CD1c-positive myeloid dendritic cell (primary cell): ENCODE data around the gene CCDC167.
A peak's percentile ranks its signal among the peaks of the same experiment; 100 is the strongest.

Source experiments
- DNase-seq: peaks from one replicate; pipeline ENCODE4 v3.0.0-alpha.2; 2016; ENCODE audit errors: extremely low spot score

Gene CCDC167

DNA sequence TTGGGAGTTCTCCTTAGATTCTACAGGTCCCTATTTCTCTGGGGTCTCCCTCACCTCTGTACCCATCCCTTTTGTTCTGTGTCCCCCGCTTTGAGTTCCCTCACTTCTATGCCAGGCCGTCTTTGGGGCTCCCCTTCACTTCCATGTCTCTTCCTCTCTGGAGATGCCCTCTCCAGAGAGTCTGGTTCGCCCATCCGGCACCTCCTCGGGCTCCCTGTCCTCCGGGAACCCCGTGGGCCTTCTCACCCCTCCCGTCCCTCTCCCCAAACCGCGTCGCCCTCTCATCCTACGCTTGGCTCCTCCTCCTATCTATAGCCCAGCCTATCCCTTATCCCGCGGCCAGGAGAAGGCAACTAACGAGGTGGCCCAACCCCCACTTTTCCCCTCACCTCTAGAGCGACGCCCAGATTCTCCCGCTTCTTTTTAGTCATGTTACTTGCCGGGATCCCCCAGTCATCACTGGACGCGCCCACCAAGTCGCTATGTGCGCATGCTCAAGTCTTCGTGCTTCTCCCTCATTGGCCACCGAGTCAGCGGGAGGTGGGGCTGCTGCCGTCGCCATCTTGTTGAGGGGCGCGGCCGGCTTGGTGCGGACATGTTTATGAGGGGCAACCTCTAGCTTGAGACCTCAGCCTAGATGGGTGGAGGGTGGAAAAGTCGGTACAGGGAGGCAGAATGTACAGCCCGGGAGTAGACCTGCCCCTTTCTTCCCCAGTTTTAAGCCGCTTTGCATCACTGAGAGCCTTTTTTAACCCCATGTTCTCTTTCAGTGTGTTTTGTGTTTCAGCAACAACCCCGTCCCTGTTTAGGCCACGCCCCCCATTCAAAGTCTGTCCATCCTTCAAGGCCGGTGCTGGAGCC lies at the start of gene CCDC167:
Gene CCDC167, minus strand, starts transcription at position 461 of the 861 bp plus-strand sequence. Its CDS starts 30 bp downstream, at position 431.
- DNase-seq, result peak; percentile 98

DNA sequence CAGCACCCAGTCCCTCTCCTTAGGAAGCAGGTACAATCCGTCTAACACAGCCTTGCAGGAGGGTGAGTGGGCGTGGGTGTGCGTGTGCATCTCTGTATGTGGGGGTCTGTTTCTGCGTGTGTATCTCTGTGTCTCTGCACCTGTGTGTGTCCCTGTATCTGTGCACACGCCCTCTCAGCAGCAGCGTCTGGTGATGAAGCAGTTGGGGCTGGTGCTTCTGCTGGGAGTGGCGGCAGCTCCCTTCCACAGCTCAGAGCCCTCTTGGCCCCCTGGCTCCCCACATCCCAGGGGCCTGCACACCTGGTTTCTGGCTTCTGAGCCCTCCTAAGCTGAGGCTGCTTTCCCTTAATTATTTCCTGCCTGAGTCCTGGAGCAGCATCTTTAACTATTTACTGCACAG lies 49.5 kb upstream of the CCDC167 start:
- no peak for DNase-seq

DNA sequence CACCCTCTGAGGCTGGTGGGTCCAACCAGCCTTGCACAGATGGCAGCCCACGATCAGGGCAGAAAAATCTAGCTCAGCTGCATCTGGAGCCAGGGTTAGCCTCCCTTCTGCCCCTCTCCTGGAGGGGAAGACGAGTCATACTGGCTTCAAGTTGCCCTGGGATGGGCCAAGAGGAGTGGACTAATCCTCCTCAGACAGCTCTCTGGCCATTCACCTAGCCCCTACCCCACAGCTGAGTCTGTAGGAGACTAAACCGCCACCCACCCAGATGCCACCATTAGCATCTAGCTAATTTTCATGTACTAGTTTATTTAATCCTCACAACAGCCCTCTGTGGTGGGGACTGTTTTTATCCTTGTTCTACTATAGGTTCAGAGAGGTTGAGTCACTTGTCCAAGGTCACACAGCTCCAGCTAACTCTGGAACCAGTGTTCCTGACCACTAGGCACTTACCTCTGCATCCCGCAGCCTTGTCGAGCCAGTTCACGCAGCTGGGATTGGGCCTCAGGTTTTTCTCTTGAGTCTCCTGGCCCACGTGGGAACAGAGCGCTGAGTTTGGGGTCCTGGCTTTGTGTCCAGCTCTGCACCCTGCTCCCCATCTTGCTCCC lies 48.5 kb upstream of the CCDC167 start:
- DNase-seq, result no peak

DNA sequence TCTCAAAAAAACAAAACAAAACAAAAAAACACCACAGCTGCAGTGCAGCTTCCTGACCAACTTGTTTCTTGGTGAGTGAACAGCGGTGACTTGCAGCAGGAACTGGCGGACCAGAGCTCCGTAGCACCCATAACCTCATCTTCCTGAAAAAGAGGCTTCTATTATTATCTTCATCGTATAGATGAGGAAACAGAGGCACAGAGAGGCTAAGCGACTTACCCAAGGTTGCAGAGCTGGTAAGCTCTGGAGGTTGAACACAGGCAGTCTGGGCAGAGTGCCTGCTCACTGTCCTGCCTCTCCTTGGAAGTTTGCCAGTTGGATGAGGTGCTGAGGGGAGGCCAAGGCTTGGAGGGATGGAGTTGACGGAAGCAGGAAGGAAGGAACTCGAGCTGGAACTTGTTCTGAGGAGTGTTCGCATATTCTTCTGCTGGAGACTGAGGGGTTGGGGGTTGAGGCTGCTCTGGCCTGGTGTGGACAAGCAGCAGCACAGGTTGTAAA lies 47.9 kb upstream of the CCDC167 start:
- no peak for DNase-seq

DNA sequence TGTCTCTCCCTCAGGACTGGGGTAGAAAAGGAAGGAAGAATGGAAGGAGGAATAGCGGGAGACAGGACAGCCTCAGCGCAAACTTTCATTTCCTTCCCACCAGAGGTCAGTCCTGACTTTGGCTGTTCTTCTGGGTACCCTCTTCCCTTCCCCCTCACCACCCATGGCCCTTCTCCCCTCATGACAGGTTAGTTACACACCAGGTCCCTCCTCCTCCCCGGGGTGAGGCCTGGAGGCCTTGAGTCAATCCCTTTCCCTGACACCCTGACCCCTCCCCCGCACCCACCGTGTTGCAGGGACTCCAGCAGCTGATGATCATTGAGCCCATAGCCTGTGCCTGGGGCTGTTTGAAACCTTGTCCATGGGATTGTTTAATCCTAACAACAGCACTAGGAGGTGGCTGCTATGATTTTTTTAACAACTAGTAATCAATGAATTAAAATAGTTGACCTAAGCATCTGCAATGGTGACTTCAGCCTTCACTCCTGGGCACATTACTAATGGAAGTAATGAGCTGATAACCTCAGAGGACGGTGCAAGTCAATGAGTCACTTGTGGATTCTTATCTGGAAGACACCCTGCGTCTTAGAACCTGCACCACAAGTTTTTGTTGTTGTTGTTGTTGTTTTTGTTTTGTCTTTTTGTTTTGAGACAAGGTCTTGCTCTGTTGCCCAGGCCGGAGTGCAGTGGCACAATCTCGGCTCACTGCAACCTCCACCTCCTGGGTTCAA lies 46.6 kb upstream of the CCDC167 start:
- DNase-seq, result no peak

- no peak for DNase-seq
These were observed 44.8 kb upstream of the CCDC167 start for GRCh38 chr6:37544530-37544929.

DNA sequence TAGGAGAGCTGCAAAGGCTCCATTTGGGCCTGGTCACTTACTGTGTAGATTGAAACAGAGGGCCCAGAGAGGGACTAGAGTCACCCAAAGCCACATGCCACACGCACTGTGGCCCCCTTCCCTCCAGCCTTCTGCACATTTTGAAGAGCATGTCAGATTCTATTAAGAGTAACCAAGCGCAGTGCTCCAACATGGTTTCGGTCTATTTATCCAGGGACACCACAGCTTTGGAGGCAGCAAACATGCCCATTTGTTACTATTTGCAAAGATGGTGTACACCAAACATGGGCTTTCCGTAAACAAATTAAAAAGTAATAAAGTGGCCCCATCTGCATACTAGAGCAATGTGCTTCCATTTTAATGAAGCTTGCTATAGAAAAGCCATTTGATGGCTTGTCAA lies 43.7 kb upstream of the CCDC167 start:
- no peak for DNase-seq

- no peak for DNase-seq
These were observed 41.7 kb upstream of the CCDC167 start for GRCh38 chr6:37541346-37541745.

DNA sequence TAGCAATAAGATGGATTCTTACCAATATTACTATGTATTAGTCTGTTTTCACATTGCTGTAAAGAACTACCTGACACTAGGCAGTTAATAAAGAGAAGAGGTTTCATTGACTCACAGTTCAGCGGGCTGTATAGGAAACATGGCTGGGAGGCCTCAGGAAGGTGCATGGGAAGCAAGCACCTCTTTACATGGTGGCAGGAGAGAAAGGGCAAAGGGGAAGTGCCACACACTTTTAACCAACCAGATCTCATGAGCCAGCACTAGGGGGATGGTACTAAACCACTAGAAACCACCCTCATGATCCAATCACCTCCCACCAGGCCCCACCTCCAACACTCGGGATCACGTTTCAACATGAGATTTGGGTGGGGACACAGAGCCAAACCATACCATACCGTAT lies 40.7 kb upstream of the CCDC167 start:
- DNase-seq, result no peak

DNA sequence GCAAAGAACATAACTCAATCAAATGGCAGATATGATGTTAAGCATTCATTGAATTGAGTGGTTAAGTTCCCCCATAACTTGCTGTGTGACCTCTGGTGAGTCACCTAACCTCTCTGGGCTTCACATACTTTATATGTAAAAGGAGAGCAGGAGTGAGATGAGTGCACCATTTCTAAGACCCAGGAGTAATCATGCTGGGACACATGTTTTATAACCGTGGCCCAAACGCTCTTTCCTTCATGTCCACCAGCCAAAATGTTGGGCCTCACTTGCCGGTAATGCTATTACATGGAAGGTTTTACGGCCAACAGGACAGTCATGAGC lies 40.3 kb upstream of the CCDC167 start:
- no peak for DNase-seq

DNA sequence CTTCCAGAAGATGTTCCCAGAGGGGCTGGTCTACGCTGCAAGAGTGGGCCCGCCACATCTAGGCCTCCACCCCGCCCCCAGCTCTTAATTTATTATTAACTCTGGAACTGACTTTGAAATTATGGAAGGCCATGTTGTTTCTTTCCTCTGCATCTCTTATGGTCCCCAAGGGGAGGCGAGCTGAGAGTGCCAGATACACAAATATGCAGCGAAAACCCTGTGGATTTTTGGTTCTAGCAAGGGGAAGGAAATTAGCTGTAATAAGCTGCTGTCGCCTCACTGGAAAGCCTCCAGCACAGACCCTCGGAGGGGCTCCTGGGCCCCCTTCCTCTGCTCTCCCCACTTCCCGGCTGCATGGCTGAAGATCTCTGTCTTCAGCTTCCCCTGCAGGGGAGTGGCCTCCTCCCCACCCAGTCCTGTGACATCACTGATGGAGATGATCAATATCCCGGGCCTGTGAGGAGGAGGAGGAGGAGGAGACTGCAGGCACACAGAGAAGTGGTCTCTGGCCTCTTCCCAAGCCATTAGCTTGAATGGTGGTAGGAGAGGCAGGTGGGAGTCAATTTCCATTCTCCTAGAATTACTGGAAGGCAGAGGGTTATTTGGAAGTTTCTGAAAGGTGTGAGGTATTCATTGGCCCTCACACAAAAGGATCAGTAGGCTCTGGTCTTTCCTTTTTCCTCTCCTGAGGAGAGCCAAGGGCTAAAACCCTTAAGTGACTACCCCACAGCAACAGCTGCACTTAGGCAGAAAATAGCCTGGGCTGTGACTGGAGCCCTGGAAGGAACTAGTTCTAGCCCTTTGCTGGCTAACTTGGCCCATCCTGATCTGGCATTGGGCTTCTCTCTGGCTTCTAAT lies 39.7 kb upstream of the CCDC167 start:
- no peak for DNase-seq

DNA sequence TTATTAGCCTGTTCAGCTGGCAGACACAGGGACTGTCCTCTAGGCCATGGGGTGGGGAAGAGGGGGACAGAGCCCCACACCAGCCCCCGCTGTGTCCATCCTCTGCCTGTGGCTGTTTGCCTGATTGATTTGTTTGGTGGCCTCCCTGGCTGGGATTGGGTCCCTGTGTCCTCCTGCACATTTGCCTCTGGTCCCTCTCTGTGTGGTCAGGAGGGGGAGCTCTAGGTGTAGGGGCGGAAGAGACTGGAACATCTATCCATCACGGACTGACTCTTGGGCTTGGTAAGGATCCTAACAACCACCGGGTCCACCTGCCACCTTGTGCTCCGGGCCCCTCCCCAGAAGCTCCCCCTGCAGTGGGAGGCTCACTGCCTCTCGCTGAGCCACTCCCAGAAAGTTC lies 38.4 kb upstream of the CCDC167 start:
- DNase-seq, result no peak

GRCh38 chr6:37537548-37537947 lies 37.9 kb upstream of the CCDC167 start:
- no peak for DNase-seq

- no peak for DNase-seq
These were observed 36.9 kb upstream of the CCDC167 start for GRCh38 chr6:37536491-37537190.

DNA sequence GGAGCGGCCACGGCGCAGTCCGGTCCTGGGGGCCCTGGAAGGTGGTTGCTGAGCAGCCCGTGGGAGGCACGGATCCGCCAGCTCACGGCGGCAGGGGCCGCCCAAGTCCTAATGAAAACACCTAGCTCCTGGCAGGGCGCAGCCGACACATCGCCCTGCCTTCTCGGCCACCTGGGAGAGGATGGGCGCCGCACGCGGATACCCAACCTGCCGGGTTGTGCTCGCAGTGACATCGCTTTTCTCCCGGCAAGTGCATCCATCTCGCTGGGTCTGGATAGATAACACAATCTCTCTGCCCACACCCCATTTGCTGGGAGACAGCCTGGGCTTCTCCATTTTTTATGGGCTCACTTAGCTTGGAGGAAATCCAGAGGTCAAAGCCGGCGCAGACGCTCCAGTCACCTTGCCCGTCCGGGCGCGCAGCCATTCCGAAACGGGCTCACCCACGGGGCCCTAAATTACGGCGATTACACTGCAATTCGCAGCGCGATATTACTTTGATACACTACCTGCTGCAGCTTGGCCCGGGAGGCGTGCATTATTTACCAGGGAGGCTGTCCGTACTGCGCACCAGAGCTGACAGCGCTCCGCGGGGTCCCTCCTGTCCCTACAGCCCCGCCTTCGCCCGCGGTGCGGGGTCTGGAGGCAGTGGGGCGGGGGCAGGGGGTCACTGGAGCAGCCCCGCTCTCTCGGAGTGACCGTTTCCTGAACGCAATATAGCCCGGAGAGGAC lies 36.2 kb upstream of the CCDC167 start:
- no peak for DNase-seq

GRCh38 chr6:37535428-37535758 lies 35.7 kb upstream of the CCDC167 start:
- DNase-seq, result no peak

- DNase-seq, result no peak
These were observed 35.2 kb upstream of the CCDC167 start for GRCh38 chr6:37534893-37535292.

DNA sequence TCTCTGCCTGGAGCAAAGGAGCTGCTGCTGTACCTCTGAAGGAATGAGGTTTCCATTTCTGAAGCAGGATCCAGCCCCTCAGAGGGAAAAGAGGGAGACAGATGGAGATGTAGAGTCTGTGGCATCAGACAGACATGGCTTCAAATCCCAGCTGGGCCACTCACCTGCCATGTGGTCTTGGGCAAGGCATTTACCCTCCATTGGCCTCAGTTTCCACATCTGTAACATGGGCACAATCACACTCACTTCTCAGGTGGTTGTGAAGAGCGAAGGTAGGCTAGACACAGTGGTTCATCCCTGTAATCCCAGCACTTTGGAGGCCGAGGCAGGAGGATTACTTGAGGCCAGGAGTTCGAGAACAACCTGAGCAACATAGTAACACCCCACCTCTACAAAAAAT lies 32.4 kb upstream of the CCDC167 start:
- no peak for DNase-seq

DNA sequence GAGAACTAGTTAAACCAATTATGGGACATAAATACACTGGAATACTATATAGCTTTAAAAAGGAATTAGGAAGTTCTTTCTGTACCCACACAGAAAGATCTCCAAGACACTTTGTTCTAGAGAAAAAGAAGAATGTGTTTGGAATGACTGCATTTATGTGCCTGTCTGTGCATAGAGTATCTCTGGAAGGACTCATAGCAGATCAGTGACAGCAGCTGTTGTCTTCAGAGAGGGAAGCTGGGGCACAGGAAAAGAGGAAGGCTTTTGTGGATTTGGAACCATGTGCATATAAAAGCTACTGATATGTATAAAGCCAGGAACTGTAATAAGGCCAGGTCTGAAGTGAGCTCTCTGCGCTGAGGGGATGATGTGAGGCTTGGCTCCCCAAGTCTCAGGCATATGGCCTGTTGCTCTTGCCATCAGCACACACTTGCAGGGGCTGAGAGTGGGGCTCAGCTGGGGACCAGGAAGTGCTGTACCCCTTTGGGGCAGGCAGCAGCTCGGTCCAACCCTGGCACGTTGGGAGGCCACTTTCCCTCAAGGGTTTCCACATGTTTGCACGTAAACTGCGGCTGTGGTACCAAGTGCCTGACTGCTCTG lies 31.8 kb upstream of the CCDC167 start:
- DNase-seq, result no peak

GRCh38 chr6:37531026-37531425 lies 31.3 kb upstream of the CCDC167 start:
- no peak for DNase-seq
